Measurements from ENCODE around the gene NAV1.
"Not testable (repeated sequence)": the region's sequence is repeated elsewhere in the genome, so short reads cannot be mapped to it uniquely, and the experiment has no call there.

The NAV1 gene

DNA sequence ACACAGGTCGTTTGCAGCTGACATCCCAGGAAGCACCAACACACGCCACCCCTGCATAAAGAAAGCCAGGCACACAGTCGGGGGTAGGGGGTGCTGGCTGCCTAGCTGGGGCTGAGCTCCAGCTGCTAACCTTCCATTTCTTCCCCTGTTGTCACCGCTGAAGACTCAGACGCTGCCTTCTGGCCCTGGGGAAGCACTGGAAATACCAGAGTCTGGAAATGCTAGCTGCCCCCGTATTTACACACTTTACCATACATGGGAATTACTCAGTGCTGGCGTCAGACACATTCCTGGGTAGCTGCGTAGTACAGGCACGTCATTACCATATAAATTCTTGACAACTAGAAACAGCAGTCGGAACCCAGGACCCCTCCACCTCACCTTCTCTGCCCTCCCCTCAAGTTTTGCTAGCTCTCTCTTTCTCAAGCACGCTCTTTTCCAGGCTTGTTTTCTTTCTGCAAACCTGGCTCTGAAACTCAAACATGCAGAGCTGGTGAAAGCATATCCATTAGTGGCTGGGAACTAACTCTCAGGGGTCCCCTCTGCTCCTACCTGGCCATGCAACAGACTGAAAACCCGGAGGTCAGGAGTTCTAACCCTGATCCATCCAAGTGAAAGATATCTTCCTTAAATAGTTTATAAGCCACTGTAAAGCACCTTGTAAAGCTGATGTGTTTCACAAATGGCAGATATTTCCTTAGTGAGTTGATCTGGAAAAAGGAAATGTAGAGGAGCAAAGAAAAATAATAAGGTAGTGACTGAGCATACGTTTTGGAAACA lies 35.3 kb upstream of the NAV1 start:
- DNase-seq, result no peak

DNA sequence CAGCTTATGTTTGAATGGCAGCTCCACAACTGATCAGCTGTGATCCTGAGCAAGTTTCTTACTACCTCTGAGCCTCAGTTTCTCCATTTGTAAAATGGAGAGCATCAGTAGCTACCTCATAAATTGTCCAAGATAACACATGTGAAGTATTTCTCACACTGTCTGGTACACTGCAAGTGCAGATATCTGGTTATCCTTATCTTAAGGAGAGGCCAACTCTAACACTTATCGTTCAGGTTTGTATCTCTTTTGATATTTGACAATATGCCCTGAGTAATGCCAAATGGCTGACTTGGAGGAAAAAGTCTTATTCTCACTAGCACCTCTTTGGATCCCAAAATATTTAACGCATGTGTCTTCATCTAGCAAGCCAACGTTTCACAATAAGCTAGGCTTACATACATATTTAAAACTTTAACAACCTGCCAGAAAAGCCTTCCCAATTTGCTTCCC lies 34.7 kb upstream of the NAV1 start:
- no peak for DNase-seq

DNA sequence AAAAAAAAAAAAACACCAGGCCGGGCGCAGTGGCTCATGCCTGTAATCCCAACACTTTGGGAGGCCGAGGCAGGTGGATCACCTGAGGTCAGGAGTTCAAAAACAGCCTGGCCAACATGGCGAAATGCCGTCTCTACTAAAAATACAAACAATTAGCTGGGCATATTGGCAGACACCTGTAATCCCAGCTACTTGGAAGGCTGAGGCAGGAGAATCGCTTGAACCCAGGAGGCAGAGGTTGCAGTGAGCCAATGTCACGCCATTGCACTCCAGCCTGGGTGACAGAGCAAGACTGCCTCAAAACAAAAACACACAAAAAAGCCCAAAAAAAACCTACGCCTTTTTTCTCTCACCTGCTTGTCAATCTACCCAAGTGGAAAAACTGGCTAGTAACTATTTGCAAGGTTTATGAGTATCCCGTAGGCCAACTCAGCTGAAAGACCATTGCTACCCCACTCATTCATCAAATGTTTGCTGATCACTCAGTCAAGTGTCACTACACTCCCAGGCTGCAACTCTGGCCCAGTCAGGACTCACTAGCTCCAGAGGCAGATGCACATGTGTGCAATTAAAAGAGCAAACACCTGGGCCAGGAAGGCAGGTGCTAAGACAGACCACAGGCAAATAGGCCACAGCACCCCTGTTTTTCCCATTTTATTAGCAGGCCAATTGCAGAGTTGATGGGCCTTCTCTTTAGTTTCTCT lies 34.0 kb upstream of the NAV1 start:
- DNase-seq, result no peak

DNA sequence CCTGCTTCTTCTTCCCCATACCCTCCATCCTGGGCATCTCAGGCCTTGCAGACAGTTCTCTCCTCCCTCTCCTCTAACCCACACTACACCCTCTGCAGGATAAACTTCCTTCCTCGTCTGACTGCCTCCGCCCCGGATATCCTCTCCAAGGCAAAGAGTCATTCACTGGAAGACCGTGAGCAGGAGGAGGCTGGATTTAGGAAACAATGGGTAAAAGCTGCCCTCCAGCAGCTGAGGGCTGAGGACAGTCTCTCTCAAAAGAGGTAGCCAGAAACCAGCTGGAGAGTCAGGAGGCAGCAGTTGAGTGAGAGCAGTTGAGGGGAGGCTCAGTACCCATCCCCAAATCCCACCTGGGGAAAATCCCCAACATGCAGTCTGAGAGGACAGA lies 33.4 kb upstream of the NAV1 start:
- DNase-seq, result peak; percentile 5

DNA sequence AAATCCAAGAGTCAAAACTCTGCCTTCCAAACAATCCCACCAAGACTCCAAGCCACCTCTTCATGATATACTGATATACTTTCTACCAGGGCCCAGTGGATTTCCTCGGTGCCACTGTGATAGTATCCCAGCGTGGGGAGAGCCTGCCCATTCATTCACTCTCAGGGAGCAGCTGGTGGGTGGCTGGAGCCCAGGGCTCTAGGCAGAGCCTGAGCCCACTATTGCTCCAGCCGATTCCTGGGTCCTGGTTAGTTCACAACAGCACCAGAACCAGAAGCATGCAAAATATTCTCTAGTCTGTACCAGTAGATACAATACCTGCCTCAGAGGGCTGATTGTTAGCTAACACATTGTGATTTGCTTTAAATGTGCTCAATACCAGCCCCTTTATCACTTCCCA lies 32.8 kb upstream of the NAV1 start:
- no peak for DNase-seq

DNA sequence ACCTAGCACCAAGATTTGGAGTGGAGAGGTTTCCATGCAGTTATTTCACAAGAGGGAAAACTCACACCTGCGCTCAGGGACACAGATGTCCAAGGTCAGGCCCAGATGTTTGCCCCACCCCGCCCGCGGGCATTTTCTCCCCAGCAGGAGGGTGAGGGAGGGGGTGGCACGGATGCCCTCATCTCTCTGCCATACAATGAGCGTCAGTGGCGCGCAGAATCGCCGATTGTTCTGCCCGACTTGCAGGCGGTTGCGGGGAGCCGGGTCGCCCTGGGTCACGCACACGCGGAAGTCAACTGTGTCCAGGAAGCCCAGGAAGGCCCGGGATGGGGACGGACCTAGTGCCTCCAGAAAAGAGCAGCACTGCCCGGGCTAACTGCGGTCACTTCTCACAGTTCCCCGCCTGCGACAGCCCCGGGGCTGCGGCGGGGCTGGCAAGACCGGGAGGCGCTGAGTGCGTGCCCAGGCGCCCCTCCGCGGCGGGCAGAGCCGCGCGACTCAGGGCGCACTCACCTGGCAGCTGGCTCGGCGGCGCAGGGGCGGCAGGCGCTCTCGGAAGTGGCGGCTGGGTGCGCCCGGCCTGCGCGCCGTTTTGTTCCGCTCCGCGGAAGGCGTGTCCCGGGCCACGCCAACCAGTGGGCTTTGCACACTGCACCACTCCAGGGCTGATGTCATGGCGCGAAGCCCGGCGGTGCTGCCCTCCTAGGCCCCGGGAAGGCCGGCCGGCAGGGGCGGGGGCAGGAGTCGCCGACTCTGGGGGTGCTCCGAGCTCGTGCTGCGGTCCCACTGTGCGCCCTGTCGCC lies 32.2 kb upstream of the NAV1 start, which contains the start of gene CSRP1:
CSRP1 (minus strand) TSS at position 567 of the 803 bp plus-strand sequence. CDS start 10,820 bp downstream, outside the sequence.
- peak; percentile 27 for DNase-seq

DNA sequence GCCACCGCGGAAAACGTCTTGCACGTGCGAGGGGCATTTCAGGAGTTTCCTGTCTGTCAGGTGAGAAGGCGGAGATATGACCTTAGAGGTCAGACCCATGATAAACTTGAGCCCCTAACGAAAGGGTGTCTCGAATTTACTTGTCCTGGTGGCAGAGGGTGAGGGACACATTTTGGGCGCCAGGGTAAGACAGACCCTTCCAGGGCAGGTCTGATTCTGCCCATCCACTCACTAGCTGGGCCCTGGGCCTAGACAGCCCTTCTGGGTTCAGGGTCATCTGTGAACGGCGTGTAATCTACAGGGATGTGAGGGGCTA lies 31.6 kb upstream of the NAV1 start:
- no peak for DNase-seq

DNA sequence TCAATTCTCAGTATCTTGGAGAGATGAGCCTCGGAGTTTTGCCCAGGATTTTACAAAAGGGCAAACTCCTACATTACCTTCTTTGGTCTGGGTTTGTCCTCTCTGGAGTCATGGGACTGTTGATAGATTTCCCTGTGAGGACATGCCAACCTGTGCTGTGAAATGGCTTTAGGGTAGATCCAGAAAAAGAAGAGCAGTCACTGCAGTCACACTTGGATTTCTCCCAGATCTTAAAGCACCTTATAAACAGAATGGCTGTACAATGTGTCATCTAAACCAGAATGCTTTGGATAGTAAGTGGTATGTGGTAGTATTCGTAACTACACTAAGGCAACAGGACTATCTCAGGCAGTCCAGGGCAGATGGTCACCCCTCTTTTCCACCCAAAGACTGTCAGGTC lies 30.1 kb upstream of the NAV1 start:
- DNase-seq, result no peak

DNA sequence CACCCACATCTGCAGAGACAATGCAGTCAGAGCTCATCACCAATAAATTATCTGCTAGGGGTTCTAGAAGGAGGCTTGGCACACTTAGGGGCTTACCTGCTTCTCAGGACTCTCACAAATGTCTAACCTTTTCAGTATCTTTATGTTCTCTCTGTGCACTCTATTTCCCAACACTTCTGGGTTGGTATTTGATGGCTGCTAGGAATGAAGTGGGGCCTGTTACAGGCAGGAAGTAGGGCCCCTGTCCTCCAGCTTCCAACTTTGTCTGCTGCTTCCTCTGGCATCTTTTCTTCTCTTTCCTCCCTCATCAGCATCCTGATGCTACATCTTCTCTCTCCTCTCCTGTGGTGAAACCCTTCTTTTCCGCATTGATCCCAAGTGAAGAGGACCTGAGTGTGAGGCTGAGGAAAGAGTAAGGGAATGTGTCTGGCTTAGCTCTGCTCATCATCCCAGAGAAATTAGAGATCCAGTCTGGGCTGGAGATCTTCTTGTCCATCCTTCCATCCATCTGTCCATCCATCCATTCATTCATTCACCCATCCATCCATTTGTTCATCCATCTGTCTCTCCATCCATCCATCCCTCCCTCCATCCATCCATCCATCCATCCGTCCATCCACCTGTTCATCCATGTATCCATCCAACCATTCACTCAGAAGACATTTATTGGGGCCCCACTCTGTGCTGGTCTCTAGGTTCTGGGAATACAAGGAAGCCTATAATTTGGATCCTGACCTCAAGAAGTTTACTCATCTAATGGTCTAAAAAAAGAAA lies 29.1 kb upstream of the NAV1 start:
- DNase-seq, result no peak

DNA sequence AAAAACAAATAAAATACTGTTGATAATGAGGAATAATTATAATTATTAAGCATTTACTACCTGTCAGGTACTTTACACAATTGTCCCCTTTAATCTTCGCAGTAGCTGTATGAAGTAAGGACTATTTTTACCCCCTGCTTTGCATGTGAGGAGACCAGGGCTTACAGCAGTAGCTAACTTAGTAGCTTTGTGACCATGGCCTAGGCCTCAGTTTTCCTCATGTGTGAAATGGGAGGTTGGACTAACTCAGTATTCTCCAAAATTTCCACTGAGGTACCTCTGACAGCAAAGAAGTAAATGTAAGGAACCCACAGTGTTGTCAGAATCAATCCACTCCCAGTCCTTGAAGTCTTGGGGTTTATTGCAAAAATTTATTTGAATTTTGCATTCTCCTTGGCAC lies 28.2 kb upstream of the NAV1 start:
- no peak for DNase-seq

DNA sequence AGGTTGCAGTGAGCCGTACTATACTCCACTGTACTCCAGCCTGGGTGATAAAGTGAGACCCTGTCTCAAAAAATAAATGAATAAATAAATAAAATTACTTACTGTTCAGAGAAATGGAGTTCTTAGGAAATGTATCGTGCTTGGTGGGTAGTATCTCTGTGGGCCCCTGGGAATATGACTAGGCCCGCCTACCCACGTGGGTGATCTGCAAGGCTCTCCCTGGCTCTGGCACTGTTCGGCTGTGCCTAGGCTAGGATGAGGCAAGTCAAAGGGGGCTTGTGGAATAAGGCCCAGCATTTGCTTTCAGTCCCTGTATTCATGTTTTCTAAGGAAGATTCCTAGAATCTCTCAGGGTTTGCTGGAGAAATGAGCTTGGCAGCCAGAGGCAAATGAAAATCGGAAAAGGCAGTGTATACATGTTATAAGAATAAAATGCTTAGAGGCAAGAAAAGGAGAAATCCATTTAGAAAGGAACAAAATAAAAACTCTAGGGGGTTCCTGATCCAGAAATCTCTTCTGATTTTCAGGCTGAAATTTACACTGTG lies 27.5 kb upstream of the NAV1 start:
- no peak for DNase-seq

DNA sequence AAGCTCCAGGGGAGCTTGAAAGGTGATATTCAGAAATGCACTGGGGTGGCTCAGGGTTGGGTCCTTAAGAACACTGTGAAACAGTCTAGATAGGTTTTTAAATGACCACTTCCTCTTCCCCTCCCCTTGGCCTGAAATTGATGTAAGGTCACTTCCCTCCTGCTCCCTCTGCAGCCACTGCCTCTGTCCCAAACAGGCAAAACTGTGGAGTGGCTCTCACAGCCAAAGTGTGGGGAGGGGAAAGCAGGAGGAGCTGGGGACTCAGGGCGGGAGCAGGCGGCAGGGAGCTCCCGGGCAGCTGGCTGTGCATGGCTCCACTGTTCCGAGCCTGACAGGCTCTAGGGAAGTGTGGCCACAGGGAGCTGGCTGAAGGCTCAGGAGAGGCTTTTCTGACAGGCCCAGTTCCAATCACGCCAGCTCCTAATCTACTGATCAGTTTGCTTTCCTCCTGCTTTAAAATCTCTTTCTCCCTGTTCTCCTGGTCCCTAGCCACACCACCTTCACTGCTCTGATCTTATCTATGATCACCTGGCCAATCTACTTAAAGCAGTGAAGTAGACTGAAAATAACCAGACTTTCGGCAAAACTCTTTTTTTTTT lies 26.9 kb upstream of the NAV1 start:
- peak; percentile 45 for DNase-seq

DNA sequence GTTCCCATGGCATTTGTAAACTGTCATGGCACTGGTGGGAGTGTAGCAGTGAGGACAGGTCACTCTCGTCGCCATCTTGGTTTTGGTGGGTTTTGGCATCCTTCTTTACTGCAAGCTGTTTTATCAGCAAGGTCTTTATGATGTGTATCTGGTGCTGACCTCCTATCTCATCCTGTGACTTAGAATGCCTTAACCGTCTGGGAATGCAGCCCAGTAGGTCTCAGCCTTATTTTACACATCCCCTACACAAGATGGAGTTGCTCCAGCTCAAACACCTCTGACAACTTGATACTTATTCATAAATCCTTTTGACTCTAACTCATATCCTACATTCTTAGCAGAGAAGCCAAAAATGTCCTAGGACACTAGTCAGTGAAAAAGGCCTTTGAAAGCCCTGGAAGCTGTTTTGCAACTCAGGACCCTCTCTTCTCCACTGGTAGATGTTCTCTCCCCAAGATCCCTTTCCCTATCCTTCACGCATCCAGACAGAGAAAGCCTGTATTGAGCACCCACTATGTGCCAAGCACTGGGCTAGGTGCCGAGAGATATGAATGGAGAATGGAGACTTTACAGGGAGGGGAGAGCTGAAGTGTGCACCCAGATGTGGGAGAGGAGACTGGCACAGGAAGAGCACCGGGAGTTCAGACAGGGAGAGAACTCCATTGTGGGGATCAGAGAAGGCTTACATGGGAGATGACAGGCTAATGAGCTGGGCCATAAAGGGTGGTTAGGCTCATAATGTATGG lies 25.3 kb upstream of the NAV1 start:
- no peak for DNase-seq

DNA sequence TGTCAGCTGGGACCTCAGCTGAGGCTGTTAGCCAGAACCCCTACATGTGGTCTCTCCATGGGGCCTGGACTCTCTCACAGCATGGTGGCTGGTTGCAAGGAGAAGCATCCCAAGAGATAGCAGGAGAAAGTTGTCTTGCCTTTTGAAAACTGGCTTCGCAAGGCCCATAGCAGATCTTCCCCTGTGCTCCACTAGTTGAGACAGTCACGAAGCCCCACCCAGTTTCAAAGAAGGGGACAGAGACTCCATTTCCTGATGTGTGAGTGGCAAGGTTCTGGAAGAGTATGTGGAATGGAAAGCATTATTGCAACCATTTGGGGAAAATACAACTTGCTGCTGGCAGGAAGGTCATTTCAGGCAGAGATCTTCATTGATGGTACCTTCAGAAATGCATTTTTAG lies 24.5 kb upstream of the NAV1 start:
- DNase-seq, result no peak

DNA sequence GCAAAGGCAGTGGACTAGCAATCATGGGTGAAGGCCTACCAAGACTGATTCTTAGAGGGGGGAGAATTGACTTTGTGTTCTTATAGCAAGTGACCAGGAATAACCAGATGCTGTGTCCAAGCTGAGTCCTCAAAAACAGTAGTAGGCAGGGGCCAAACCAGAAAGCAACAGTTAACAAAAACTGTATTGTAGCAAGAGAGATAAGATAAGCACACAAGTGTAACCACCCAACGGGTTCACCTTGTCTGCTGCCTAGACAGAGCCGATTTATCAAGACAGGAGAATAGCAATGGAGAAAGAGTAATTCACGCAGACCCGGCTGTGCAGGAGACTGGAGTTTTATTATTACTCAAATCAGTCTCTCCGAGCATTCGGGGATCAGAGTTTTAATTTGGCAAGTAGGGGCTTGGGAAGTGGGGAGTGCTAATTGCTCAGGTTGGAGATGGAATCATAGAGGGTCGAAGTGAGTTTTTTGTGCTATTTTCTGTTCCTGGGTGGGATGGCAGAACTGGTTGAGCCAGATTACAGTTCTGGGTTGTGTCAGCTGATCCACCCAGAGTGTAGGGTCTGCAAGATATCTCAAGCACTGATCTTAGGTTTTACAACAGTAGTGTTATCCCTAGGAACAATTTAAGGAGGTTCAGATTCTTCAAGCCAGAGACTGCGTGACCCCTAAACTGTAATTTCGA lies 23.7 kb upstream of the NAV1 start:
- DNase-seq, result no peak

DNA sequence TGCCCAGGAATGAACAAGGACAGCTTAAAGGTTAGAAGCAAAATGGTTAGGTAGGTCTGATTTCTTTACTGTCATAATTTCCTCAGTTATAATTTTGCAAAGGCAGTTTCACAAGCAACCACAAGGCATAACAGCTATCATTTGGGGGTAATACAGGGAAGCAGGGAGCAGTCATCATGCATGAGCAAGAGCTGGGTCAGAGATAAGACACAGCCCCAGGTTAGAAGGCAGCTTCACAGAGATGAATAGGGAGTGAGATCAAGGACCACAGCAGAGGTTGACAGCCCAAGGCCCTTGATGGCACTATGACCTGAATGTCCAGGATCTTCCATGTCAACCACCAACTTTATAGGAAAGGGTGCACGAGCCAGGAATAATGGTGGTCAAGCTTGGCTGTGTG lies 23.0 kb upstream of the NAV1 start:
- DNase-seq, result peak; percentile 65

DNA sequence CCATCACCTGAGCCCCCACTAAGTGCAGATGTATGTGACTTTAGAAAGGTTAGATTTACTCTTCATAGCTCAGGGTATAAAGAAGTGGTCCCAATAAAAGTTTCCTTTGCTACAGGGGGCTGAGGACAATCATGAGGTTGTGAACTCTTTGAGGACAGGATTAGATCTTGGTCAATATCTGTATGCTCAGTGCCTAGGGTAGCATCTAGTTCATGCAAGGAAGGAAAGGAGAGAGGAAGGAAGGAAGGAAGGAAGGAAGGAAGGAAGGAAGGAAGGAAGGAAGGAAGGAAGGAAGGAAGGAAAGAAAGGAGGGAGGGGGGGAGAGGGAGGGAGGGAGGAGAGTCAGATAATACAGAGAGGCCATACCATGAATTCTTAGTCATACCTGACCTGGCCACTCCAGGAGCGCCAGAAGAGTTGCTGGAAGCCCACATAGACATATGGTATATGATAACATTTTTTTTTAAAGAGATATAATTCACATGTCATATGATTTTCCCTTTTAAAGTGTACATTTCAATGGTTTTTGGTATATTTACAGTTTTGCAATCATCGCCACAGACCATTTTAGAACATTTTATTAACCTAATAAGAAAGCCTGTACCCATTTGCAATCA lies 22.3 kb upstream of the NAV1 start:
- DNase-seq, result no peak

DNA sequence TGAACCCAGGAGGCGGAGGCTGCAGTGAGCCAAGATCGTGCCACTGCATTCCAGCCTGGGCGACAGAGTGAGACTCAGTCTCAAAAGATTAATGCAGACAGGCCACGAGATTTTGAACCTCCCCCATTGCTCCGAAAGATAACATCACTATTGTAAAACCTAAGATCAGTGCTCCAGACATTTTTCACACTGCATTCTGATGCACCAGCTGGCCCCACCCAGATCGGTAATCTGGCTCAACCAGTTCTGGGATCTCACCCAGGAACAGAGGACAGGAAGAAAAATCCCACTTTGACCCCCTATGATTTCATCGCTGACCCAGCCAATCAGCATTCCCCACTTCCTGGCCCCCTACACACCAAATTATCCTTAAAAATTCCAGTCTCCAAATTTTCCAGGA lies 21.3 kb upstream of the NAV1 start:
- DNase-seq, result no peak

DNA sequence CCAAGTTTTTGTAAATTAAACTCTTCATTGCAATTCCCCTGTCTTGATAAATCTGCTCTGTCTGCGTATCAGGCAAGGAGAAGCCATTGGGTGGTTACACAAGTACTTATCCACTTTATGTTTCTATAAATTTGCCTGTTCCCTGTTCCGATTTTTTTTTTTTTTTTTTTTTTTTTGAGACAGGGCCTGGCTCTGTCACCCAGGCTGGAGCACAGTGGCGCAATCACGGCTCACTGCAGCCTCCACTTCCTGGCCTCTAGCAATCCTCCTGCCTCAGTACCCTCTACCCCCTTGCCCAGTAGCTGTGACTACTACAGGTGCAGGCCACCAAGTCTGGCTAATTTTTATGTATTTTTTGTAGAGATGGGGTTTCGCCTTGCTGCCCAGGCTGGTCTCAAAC lies 20.9 kb upstream of the NAV1 start:
- no peak for DNase-seq

DNA sequence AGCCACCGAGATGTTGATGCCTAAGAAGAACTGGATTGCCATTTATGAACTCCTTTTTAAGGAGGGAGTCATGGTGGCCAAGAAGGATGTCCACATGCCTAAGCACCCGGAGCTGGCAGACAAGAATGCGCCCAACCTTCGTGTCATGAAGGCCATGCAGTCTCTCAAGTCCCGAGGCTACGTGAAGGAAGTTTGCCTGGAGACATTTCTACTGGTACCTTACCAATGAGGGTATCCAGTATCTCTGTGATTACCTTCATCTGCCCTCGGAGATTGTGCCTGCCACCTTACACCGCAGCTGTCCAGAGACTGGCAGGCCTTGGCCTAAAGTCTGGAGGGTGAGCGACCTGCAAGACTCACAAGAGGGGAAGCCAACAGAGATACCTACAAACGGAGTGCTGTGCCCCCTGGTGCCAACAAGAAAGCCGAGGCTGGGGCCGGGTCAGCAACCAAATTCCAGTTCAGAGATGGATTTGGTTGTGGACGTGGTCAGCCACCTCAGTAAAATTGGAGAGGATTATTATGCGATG lies 18.8 kb upstream of the NAV1 start:
- not testable (repeated sequence) for DNase-seq
